Endothelial cell of umbilical vein (primary cell): Measurements from ENCODE around the gene DCDC2B. TPM values are rescaled to one million over a fixed set of nuclear protein-coding genes. Genes with fewer than 3 reads are reported as not detected.

ENCODE experiments used
- Bru-seq: library from RNA; stranded (reverse); fragments of 400-500 nt; gene quantifications from one replicate; lab custom pipeline; 2021; lab: Mats Ljungman, UMichigan
- BruChase-seq, 2 experiments: library from RNA; stranded (reverse); fragments of 400-500 nt; gene quantifications; one replicate each; lab custom pipeline; 2021; lab: Mats Ljungman, UMichigan
- BruUV-seq: library from RNA; stranded (reverse); fragments of 400-500 nt; replicated peaks from 2 replicates; lab custom pipeline; 2021; lab: Mats Ljungman, UMichigan
- CTCF ChIA-PET: fragments of 300-600, 350-600 bp; sonication (Branson Sonifier 250); formaldehyde crosslinking; loops from one replicate; lab custom pipeline; 2021; ENCODE audit warnings: antibody characterized with exemption, inconsistent platforms; lab: Charles Lee
- POLR2A ChIA-PET: fragments of 300-600, 350-600 bp; sonication (Branson Sonifier 250); formaldehyde crosslinking; loops from one replicate; lab custom pipeline; 2021; ENCODE audit warnings: antibody characterized with exemption, inconsistent platforms; lab: Charles Lee
- DNase-seq: peaks from one replicate; pipeline ENCODE4 v3.0.0-alpha.2; 2011; ENCODE audit warnings: low read depth, low spot score
- FAIRE-seq: peaks from 2 replicates; lab custom pipeline; 2011; peaks lifted over from hg19 to GRCh38; lab: Jason Lieb, UNC
- H2AFZ ChIP-seq: 2 replicates; pipeline ENCODE4 v1.6.0; 2012; ENCODE audit warnings: low read depth, low read length, control low read depth, inconsistent platforms
- H3K27ac ChIP-seq: 2 replicates; pipeline ENCODE4 v1.5.1; 2011; ENCODE audit warnings: low read depth, mild to moderate bottlenecking, control low read depth, low read length, moderate library complexity; ENCODE audit not compliant: insufficient read depth
- H3K27me3 ChIP-seq, 2 experiments: 2 replicates each; pipeline versions ENCODE4 v1.6.0 to v1.6.1; 2011; ENCODE audit warnings: low read length in 2 of 2, mixed read lengths in 1 of 2; ENCODE audit not compliant: control insufficient read depth in 2 of 2, insufficient read depth in 2 of 2
- H3K36me3 ChIP-seq, 2 experiments: 2 replicates in 1 of 2; 3 replicates in 1 of 2; pipeline ENCODE4 v1.5.1; 2011; ENCODE audit warnings: low read length in 2 of 2, mild to moderate bottlenecking in 1 of 2, moderate library complexity in 1 of 2; ENCODE audit not compliant: control insufficient read depth in 2 of 2, insufficient read depth in 2 of 2; ENCODE audit errors: extremely low read depth in 1 of 2
- H3K4me1 ChIP-seq: 3 replicates; pipeline ENCODE4 v1.5.1; 2011; ENCODE audit warnings: mild to moderate bottlenecking, low read length; ENCODE audit not compliant: control insufficient read depth, insufficient read depth; ENCODE audit errors: extremely low read depth
- H3K4me2 ChIP-seq: 2 replicates; pipeline ENCODE4 v1.6.1; 2011; ENCODE audit warnings: low read length, control low read depth, mixed read lengths; ENCODE audit not compliant: insufficient read depth
- H3K4me3 ChIP-seq, 3 experiments: fragments of 200-600 bp in 1 of 3; sonication (generic), shearing (Covaris generic) in 1 of 3; replicated peaks in 1 of 3; 2 replicates each; pipeline ENCODE4 v1.5.1; 2011 to 2016; ENCODE audit warnings: control low read depth in 3 of 3, low read length in 3 of 3, mild to moderate bottlenecking in 2 of 3, inconsistent platforms in 1 of 3, low read depth in 1 of 3, moderate library complexity in 1 of 3; ENCODE audit not compliant: insufficient read depth in 1 of 3
- H3K79me2 ChIP-seq: 2 replicates; pipeline ENCODE4 v1.6.0; 2012; ENCODE audit warnings: low read length, inconsistent platforms; ENCODE audit not compliant: control insufficient read depth, insufficient read depth
- H3K9ac ChIP-seq: replicated peaks from 2 replicates; pipeline ENCODE3; 2011; ENCODE audit warnings: low read length, control low read depth; ENCODE audit not compliant: insufficient read depth; ENCODE audit errors: extremely low read depth
- H3K9me1 ChIP-seq: replicated peaks from 3 replicates; pipeline ENCODE4 v1.6.0; 2011; ENCODE audit warnings: mild to moderate bottlenecking, low read length; ENCODE audit not compliant: control insufficient read depth, insufficient read depth; ENCODE audit errors: extremely low read depth
- H3K9me3 ChIP-seq: replicated peaks from 2 replicates; pipeline ENCODE4 v1.5.1; 2012; ENCODE audit warnings: low read length, inconsistent platforms; ENCODE audit not compliant: control insufficient read depth, insufficient read depth
- H4K20me1 ChIP-seq: replicated peaks from 2 replicates; pipeline ENCODE3; 2011; ENCODE audit warnings: mild to moderate bottlenecking, low read length; ENCODE audit not compliant: control insufficient read depth, insufficient read depth; ENCODE audit errors: extremely low read depth
- CTCF ChIP-seq, 2 donors: IDR thresholded peaks; 1 replicate in 1 of 2; 2 replicates in 1 of 2; pipeline ENCODE4 v1.5.1; 2011; ENCODE audit warnings: low read length in 2 of 2, mild to moderate bottlenecking in 2 of 2, moderate library complexity in 2 of 2, control low read depth in 1 of 2, inconsistent platforms in 1 of 2, low read depth in 1 of 2; ENCODE audit not compliant: insufficient read depth in 1 of 2; ENCODE audit errors: extremely low read depth in 1 of 2
- EZH2 ChIP-seq: IDR thresholded peaks from 2 replicates; pipeline ENCODE4 v1.6.1; 2012; ENCODE audit warnings: borderline replicate concordance, low read depth, mild to moderate bottlenecking, moderate library complexity, low read length, inconsistent platforms; ENCODE audit not compliant: severe bottlenecking
- FOS ChIP-seq: IDR thresholded peaks from 2 replicates; pipeline ENCODE4 v1.6.1; 2011; ENCODE audit warnings: mild to moderate bottlenecking, low read length, moderate library complexity, borderline replicate concordance; ENCODE audit not compliant: insufficient read depth
- GATA2 ChIP-seq: IDR thresholded peaks from 2 replicates; pipeline ENCODE4 v1.7.0; 2011; ENCODE audit warnings: low read depth, mild to moderate bottlenecking, moderate library complexity, mixed read lengths, low read length; ENCODE audit not compliant: insufficient read length, insufficient read depth
- JUN ChIP-seq: IDR thresholded peaks from 2 replicates; pipeline ENCODE4 v1.6.1; 2011; ENCODE audit warnings: borderline replicate concordance, low read depth; ENCODE audit not compliant: insufficient read length, insufficient read depth
- MAX ChIP-seq: IDR thresholded peaks from 2 replicates; pipeline ENCODE4 v1.6.1; 2011; ENCODE audit not compliant: insufficient read depth, insufficient read length
- MYC ChIP-seq: IDR thresholded peaks from one replicate; pipeline ENCODE4 v1.6.1; 2011; ENCODE audit warnings: mild to moderate bottlenecking, low read depth, low read length
- POLR2A ChIP-seq: IDR thresholded peaks from 2 replicates; pipeline ENCODE4 v1.6.1; 2012; ENCODE audit warnings: low read depth, mild to moderate bottlenecking, control low read depth, low read length
- POLR2AphosphoS5 ChIP-seq: IDR thresholded peaks from 2 replicates; pipeline ENCODE4 v1.6.1; 2012; ENCODE audit warnings: low read depth, mild to moderate bottlenecking, control low read depth, low read length, moderate library complexity; ENCODE audit not compliant: insufficient read depth
- dilution Hi-C: fragments of 300-500 bp; cut with MboI; formaldehyde crosslinking; loops from one replicate; pipeline ENCODE4 v1.15.0; 2019; ENCODE audit warnings: low sequenced_read_pairs; ENCODE audit not compliant: extremely low pct_ligation_motif_present
- intact Hi-C: fragments of 100-400 bp; cut with micrococcal nuclease; formaldehyde crosslinking; loops from one replicate; pipeline ENCODE4 v1.10.0; 2022
- long read RNA-seq: library from polyadenylated mRNA; stranded (forward); transcript quantifications from one replicate; pipeline ENCODE4 v2.0.0, GENCODE V29; 2021
- polyA minus RNA-seq, 3 experiments: library from RNA; depleted of rRNA, polyadenylated mRNA; stranded (reverse); fragments of >200 nt; gene quantifications; 1 replicate in 1 of 3; 2 replicates in 2 of 3; pipeline ENCODE4 v1.2.3, GENCODE V29; 2011
- polyA plus RNA-seq, 4 experiments: library from polyadenylated mRNA; depleted of rRNA in 3 of 4; stranded (reverse) in 3 of 4; unstranded in 1 of 4; fragments of >200 nt; gene quantifications; 2 replicates each; pipeline versions ENCODE4 v1.2.1 to v1.2.3, GENCODE V29; 2011 to 2012; ENCODE audit warnings: missing spikeins in 1 of 4
- total RNA-seq: library from RNA; stranded (reverse); gene quantifications from 2 replicates; pipeline ENCODE4 v1.2.3, GENCODE V29; 2021

The DCDC2B gene
- total RNA-seq (not detected in 2 replicates), polyA plus RNA-seq (not detected in 2 replicates), polyA minus RNA-seq (not detected in 2 replicates), Bru-seq, nascent RNA (not detected), BruChase-seq, experiment 1, labeled RNA remaining after a 6-hour chase (percentile 19 among the genes with signal in this experiment), BruChase-seq, experiment 2, labeled RNA remaining after a 2-hour chase (percentile 21 among the genes with signal in this experiment)
- polyA plus RNA-seq (2011; cell fraction: cytosol; rRNA removed) = not detected in 2 replicates
- not detected in 2 replicates for polyA plus RNA-seq (2011; cell fraction: nucleus; rRNA removed)
- 0.12 TPM in 1 of 2 replicates, not detected in the other for polyA plus RNA-seq (2012)
- not detected for polyA minus RNA-seq (2011; cell fraction: cytosol; rRNA and poly(A)+ RNA removed)
- 0.24 TPM in 1 of 2 replicates, not detected in the other for polyA minus RNA-seq (2011; cell fraction: nucleus; rRNA and poly(A)+ RNA removed)
- long read RNA-seq, partial matches to known transcripts = 0 of 5 reads
- long read RNA-seq, other reads (novel, unspliced or antisense) = 5 of 5 reads

- no peaks in the 10 kb centered on the region for H3K9me1 ChIP-seq
- DNase-seq = no peak
- H3K27ac ChIP-seq = no peak within 1 kb of the TSS
- intact Hi-C loops = no loop called here
- FAIRE-seq = no peak
- no peaks in the 10 kb centered on the region for H4K20me1 ChIP-seq
- ChIA-PET CTCF (interaction anchor here (0.6 kb wide), 1 partner anchor 8 kb away, joined by 3 read pairs; the partner anchor contains the start of gene CCDC28B), POLR2A (no interaction called here)
- H3K4me1 ChIP-seq = peaks cover 13% of the 10 kb centered on the region
- H3K4me2 ChIP-seq = no peak within 1 kb of the TSS
- no peak within 1 kb of the TSS for H3K4me3 ChIP-seq
- dilution Hi-C loops = no loop called here
- TF ChIP-seq EZH2 = no peak
- TF ChIP-seq MYC = no peak
- no peak for TF ChIP-seq POLR2A
- no peak for TF ChIP-seq GATA2
- TF ChIP-seq MAX = no peak
- TF ChIP-seq FOS = no peak
- TF ChIP-seq JUN = no peak
- no peak for TF ChIP-seq POLR2AphosphoS5
- no peak for TF ChIP-seq CTCF (IDR thresholded peaks at IDR 0.05; ENCODE audit: extremely low read depth in 1 of 2, insufficient read depth in 1 of 2, low read depth in 1 of 2, low read length in 2 of 2)
- BruUV-seq = no TSS peak
- H3K36me3 ChIP-seq = no peaks in the 10 kb centered on the region
- H3K79me2 ChIP-seq = no peaks in the 10 kb centered on the region
- no peak within 1 kb of the TSS for H2AFZ ChIP-seq
- H3K27me3 ChIP-seq = no peaks in the 10 kb centered on the region
- no peak within 1 kb of the TSS for H3K9ac ChIP-seq
- no peaks in the 10 kb centered on the region for H3K9me3 ChIP-seq
Measured at GRCh38 chr1:32208891-32209328, at the start of gene DCDC2B. DCDC2B (plus strand) TSS chr1:32209089; CDS start chr1:32209094, 5 bp downstream.
